Activated CD8-positive, alpha-beta T cell treated with anti-CD3 and anti-CD28 coated beads, Interleukin-2, amount 10 ng/mL, durations not matched to agents 7 days and 5 days (primary cell): ENCODE results near the gene CDK3. TPM values are rescaled to one million over a fixed set of nuclear protein-coding genes. Genes with fewer than 3 reads are reported as not detected.
"Not testable (repeated sequence)": the region's sequence is repeated elsewhere in the genome, so short reads cannot be mapped to it uniquely, and the experiment has no call there.

ENCODE experiments used
- ATAC-seq: fragments of 150-1000 bp; cut with Tn5 transposase; one replicate; pipeline ENCODE4 v1.10.0; 2021; ENCODE audit warnings: moderate library complexity
- CTCF ChIA-PET: fragments of 350-600 bp; sonication (Branson Sonifier 250); formaldehyde crosslinking; loops from one replicate; lab custom pipeline; 2021; ENCODE audit warnings: antibody characterized with exemption; lab: Charles Lee
- POLR2A ChIA-PET: fragments of 350-600 bp; sonication (Branson Sonifier 250); formaldehyde crosslinking; loops from one replicate; lab custom pipeline; 2021; ENCODE audit warnings: antibody characterized with exemption; lab: Charles Lee
- DNase-seq: peaks from one replicate; pipeline ENCODE4 v3.0.0-alpha.2; 2020
- H3K27ac Mint-ChIP-seq: one replicate; pipeline ENCODE4 v1.8.0; 2021; ENCODE audit warnings: mild to moderate bottlenecking, mixed read lengths
- H3K27me3 Mint-ChIP-seq: one replicate; pipeline ENCODE4 v1.8.0; 2021; ENCODE audit warnings: low read depth, mixed read lengths
- H3K36me3 Mint-ChIP-seq: one replicate; pipeline ENCODE4 v1.8.0; 2021; ENCODE audit warnings: low read depth, mixed read lengths
- H3K4me1 Mint-ChIP-seq: one replicate; pipeline ENCODE4 v1.8.0; 2021; ENCODE audit warnings: low read depth, mixed read lengths
- H3K4me3 Mint-ChIP-seq: one replicate; pipeline ENCODE4 v1.8.0; 2021; ENCODE audit warnings: mild to moderate bottlenecking, mixed read lengths
- H3K9me3 Mint-ChIP-seq: one replicate; pipeline ENCODE4 v1.8.0; 2022; ENCODE audit warnings: mixed read lengths; ENCODE audit not compliant: insufficient read depth
- total RNA-seq, 2 experiments: library from RNA; stranded (reverse); gene quantifications; one replicate each; pipeline ENCODE4 v1.2.3, GENCODE V29; 2021

CDK3 gene
- total RNA-seq, 2 experiments from 2014 or later, result 6.4 to 7.3 TPM

DNA sequence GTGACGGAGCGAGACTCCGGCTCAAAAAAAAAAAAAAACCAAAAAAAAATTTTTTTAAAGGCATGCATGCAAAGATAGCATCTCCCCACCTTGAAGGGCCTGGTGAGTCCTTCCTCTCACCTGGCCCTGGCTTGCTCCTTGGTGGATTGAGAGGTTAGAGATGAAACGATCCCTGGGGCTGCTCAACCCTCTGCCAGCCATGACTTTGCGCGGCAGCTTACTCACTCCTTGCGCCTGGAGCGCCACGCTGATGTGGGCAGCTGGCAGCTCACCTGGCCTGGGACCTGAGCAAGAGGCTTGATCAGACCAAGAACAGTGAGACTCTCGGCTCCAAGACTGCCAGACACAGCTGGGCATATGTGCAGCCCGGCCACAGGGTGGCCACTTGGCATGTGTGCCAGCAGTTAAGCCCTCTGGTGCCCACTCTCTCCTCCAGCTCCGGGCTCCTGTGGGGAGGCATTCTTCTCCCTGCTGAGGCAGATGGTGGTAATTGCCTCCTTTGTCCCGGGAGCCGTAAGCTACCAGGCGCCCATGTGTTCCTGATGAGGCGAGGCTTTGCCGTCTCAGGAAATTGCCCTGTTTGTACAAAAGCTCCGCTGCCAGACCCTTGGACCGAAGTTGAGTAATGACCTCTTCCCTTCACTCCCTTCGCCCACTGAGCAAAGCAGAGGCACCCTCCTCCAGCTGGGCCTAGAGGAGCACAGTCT lies 31.6 kb downstream of the CDK3 start:
- Mint-ChIP-seq H3K4me1 (peaks cover 30% of the 10 kb centered on the region), H3K27ac (no peak overlapping the region), H3K4me3 (no peak overlapping the region), H3K9me3 (no peaks in the 10 kb centered on the region), H3K36me3 (peaks cover 7% of the 10 kb centered on the region), H3K27me3 (no peaks in the 10 kb centered on the region)
- CTCF ChIA-PET, result interaction anchor here (0.7 to 3.5 kb wide), 5 partner anchors 17 to 267 kb away, joined by 3 to 36 read pairs (median 3); no protein-coding TSS in a partner anchor
- POLR2A ChIA-PET, result interaction anchor here (1.2 kb wide), 1 partner anchor 40 kb away, joined by 3 read pairs; the partner anchor contains the start of gene SRP68
- ATAC-seq (no peak), DNase-seq (no peak)

DNA sequence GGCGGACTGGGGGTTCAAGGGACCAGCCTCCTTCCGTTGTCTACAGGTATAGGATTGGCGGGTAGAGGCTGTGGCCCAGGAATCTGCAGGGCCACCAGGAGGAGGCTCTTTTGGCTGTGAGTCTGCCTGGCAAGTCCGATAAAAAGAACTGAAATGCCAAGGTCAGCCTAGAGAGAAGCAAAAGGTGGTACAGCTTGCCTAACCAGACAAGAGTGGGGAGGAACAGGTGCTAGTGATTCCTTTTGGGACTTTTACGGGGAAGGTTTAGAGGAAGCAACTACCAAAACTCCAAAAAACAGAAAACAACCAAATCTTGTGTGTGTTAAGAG lies 32.1 kb downstream of the CDK3 start:
- POLR2A ChIA-PET, result interaction anchor here (1.2 kb wide), 1 partner anchor 40 kb away, joined by 3 read pairs; the partner anchor contains the start of gene SRP68
- no peak for DNase-seq

DNA sequence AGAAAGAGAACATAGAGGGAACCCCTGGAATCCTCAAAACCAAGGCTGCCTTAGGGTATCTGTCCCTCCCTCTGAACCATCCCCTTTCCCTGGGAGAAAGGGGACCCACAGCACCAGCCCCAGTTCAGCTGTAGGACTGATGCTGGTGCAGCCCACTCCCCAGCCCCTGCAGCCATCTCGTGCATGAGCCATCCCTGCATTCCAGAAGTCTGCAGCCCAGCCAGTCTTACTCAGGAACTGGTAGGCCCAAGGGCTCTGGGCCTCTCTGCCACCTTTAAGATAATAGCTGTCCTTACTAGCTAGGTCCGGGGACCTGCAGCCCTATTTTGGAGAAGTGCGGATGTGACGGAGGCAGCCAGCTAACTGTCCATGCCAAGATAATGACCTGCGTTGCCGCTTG lies 32.5 kb downstream of the CDK3 start:
- ChIA-PET POLR2A (interaction anchor here (0.6 to 1.2 kb wide), 2 partner anchors 39 to 258 kb away, joined by 3 read pairs; partner anchors contain the start of gene SRP68), CTCF (interaction anchor here (3.0 kb wide), 1 partner anchor 19 kb away, joined by 19 read pairs; no protein-coding TSS in a partner anchor)
- Mint-ChIP-seq H3K4me3 (no peak overlapping the region), H3K27me3 (no peaks in the 10 kb centered on the region), H3K27ac (no peak overlapping the region), H3K9me3 (no peaks in the 10 kb centered on the region), H3K36me3 (peaks cover 9% of the 10 kb centered on the region), H3K4me1 (peaks cover 35% of the 10 kb centered on the region)
- no peak for DNase-seq
- ATAC-seq, result no peak

More for the DNA sequence above, 32.1 kb downstream of the CDK3 start:
- ATAC-seq, result no peak
- H3K9me3 Mint-ChIP-seq, result no peaks in the 10 kb centered on the region
- peaks cover 32% of the 10 kb centered on the region for H3K4me1 Mint-ChIP-seq
- H3K27me3 Mint-ChIP-seq, result no peaks in the 10 kb centered on the region
- H3K4me3 Mint-ChIP-seq, result no peak overlapping the region
- H3K36me3 Mint-ChIP-seq, result peaks cover 7% of the 10 kb centered on the region
- no peak overlapping the region for H3K27ac Mint-ChIP-seq
- CTCF ChIA-PET, result interaction anchor here (0.7 to 3.0 kb wide), 4 partner anchors 18 to 266 kb away, joined by 3 to 19 read pairs (median 3); no protein-coding TSS in a partner anchor

DNA sequence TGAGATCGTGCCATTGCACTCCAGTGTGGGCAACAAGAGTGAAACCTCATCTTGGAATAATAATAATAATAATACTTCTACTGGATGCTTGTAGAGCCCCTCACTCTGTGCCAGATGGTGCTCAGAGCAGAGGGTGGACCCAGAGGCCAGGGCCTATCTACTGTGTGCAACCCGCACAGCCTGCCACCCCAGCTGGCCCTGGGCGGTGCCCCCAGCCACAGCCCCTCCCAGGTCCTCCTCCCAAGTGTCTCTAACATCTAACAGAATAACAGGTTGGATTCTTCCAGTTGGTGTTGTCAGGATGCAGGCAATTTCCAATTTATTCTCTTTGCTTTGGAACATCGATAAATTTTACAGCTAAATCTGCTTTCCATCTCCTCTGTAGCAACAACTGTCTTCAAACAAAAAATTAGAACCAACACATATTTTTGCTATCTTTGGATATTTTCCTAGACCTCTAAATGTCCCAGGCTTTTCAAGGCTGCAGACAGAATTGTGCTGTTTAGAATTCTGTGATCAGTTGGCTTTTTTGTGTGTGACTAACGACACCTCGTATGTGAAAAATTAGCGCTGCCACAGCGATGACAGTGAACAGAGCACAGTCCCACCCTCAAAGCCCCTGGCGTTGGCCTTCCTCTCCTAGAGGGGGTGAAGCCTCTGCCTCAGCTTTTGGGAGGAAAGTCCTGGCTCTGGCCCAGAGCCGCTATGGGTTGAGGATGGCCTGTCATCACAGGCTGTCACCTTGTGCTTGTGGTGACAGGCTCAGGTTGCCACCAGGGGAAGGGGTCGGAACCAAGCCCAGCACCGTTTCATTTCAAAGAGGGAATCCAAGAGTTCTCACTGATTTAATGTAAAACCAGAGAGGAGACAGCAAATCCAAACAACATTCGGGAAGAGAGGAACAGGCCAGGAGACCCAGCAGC lies 34.0 kb downstream of the CDK3 start:
- DNase-seq (no peak), ATAC-seq (no peak)
- no peak overlapping the region for H3K27ac Mint-ChIP-seq
- ChIA-PET POLR2A (no interaction called here), CTCF (interaction anchor here (0.9 to 3.0 kb wide), 5 partner anchors 20 to 34 kb away, joined by 3 to 19 read pairs (median 4); partner anchors contain the start of gene CDK3)
- H3K36me3 Mint-ChIP-seq, result peaks cover 25% of the 10 kb centered on the region
- no peaks in the 10 kb centered on the region for H3K9me3 Mint-ChIP-seq
- peaks cover 22% of the 10 kb centered on the region for H3K4me1 Mint-ChIP-seq
- H3K27me3 Mint-ChIP-seq, result no peaks in the 10 kb centered on the region
- H3K4me3 Mint-ChIP-seq, result no peak overlapping the region

DNA sequence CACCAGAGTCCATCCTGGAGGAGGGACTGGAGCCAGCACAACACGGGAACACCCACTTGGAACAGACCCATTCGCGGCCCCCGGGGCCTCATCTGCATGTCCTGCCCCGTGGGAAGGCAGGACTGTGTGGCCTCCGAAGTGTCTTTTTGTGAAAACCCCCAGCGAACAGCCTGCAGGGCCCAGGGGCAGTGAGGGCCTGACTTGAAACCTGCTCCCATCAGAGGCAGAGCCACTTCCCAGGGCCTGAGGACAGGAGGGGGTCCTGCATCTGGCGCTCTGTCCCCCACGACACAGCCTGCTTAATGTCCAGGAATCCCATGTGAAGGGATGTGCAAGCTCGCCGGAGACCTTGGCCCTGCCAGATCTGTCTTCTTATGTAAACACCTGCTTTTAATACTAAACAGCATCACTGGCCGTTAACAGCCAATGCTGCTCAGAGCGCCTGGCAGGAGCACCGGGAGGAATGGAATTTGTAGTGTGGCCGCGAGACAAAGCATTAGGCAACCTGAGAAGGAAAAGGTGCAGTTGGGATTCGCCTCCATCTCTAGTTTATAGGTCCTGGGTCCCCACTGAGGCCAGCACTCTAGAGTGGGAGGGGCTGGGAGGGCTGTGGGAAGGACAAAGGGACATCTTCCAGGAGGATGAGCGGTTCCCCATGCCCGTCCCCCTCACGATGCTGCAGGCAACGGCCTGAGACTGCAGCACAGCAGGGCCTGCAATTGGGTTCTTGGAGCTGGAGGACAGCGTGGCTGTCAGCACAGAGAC lies 36.0 kb downstream of the CDK3 start:
- peaks cover 17% of the 10 kb centered on the region for H3K4me1 Mint-ChIP-seq
- no peaks in the 10 kb centered on the region for H3K9me3 Mint-ChIP-seq
- peaks cover 37% of the 10 kb centered on the region for H3K36me3 Mint-ChIP-seq
- POLR2A ChIA-PET, result no interaction called here
- no peak for ATAC-seq
- DNase-seq, result no peak
- CTCF ChIA-PET, result interaction anchor here (1.3 to 1.5 kb wide), 2 partner anchors 23 to 32 kb away, joined by 6 to 9 read pairs; no protein-coding TSS in a partner anchor
- no peaks in the 10 kb centered on the region for H3K27me3 Mint-ChIP-seq
- H3K27ac Mint-ChIP-seq, result no peak overlapping the region
- no peak overlapping the region for H3K4me3 Mint-ChIP-seq

DNA sequence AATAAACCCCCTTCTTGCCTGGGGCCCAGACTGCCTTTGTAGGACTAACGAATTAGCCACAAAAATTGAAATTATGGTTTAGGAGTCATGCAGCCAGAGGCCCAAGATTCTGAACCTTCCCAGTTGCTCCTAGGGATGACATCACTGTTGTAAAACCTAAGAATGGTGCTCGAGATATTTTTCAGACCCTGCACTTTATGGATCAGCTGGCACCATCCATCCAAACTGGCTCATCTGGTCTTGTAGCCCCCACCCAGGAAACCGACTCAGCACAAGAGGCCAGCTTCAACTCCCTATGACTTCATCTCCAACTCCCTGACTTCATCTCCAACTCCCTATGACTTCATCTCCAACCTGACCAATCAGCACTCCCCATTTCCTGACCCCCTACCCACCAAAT lies 37.4 kb downstream of the CDK3 start:
- Mint-ChIP-seq H3K4me1 (peaks cover 15% of the 10 kb centered on the region), H3K9me3 (no peaks in the 10 kb centered on the region), H3K27me3 (no peaks in the 10 kb centered on the region), H3K4me3 (no peak overlapping the region), H3K36me3 (peaks cover 39% of the 10 kb centered on the region), H3K27ac (peak overlapping the region; percentile 13)
- DNase-seq (no peak), ATAC-seq (no peak)
- CTCF ChIA-PET, result interaction anchor here (1.0 kb wide), 1 partner anchor 9 kb away, joined by 4 read pairs; no protein-coding TSS in a partner anchor
- POLR2A ChIA-PET, result interaction anchor here (1.5 kb wide), 1 partner anchor 8 kb away, joined by 4 read pairs; no protein-coding TSS in a partner anchor

DNA sequence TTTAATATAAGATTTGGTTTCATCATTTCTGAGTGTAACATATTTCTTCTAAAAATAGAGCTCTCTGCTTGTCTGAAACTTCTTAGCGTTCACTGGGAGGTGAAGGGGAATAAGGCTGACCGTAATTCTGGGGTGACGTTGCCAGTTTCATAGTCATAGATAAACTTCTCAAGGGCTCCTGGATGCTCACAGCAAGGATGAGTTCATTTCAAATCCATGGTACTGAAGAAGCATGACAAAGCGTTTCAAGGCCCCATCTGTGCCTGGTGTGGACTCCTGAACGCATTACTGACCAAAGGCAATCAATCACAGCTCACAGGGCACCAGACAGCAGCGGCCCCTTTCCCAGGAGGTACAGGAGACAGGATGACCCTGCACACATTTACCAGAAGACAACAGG lies 38.5 kb downstream of the CDK3 start:
- ChIA-PET POLR2A (interaction anchor here (0.6 kb wide), 1 partner anchor 11 kb away, joined by 4 read pairs; no protein-coding TSS in a partner anchor), CTCF (interaction anchor here (1.4 kb wide), 1 partner anchor 25 kb away, joined by 5 read pairs; no protein-coding TSS in a partner anchor)
- Mint-ChIP-seq H3K4me1 (peaks cover 15% of the 10 kb centered on the region), H3K4me3 (no peak overlapping the region), H3K36me3 (peaks cover 50% of the 10 kb centered on the region), H3K9me3 (no peaks in the 10 kb centered on the region), H3K27ac (peak overlapping the region; percentile 36), H3K27me3 (no peaks in the 10 kb centered on the region)
- ATAC-seq (no peak), DNase-seq (no peak)

DNA sequence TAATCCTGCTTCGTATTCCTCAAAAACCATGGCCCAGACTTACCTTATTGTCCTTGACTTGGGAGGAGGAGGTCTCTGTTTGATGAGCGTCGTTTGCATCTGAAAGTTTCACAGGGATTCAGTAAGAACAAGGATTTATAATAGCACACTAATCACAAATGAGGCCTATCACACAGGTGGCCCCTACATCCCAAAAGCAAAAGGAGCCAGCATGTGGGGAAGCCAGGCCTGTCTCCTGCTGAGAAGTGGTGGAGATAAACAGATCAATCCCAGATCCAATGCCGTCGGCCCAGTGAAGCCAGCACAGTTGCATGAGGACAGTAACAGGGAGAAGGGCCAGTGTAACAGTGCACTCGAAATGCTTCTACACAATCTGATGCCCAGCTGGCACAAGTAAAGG lies 39.7 kb downstream of the CDK3 start:
- no peak for DNase-seq
- no peak overlapping the region for H3K27ac Mint-ChIP-seq
- CTCF ChIA-PET, result no interaction called here
- ATAC-seq, result no peak
- H3K9me3 Mint-ChIP-seq, result no peaks in the 10 kb centered on the region
- peaks cover 60% of the 10 kb centered on the region for H3K36me3 Mint-ChIP-seq
- peaks cover 13% of the 10 kb centered on the region for H3K4me1 Mint-ChIP-seq
- no peaks in the 10 kb centered on the region for H3K27me3 Mint-ChIP-seq
- POLR2A ChIA-PET, result interaction anchor here (1.7 kb wide), 1 partner anchor 11 kb away, joined by 7 read pairs; no protein-coding TSS in a partner anchor
- H3K4me3 Mint-ChIP-seq, result no peak overlapping the region

DNA sequence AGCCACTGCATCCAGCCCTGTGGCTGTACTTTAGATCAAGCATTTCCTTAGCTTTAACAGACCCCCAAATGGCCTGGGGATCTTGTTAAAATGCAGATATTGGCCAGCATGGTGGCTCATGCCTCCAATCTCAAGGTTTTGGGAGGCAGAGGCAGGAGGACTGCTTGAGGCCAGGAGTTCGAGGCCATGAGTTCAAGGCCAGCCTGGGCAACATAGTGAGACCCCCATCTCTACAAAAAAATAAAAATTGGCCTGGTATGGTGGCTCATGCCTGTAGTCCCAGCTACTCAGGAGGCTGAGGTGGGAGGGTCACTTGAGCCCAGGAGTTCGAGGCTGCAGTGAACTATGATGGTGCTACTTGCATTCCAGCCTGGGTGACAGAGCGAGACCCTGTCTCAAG lies 42.2 kb downstream of the CDK3 start:
- CTCF ChIA-PET, result interaction anchor here (0.7 kb wide), 1 partner anchor 41 kb away, joined by 3 read pairs; no protein-coding TSS in a partner anchor
- POLR2A ChIA-PET, H3K27ac Mint-ChIP-seq: not testable (repeated sequence)

DNA sequence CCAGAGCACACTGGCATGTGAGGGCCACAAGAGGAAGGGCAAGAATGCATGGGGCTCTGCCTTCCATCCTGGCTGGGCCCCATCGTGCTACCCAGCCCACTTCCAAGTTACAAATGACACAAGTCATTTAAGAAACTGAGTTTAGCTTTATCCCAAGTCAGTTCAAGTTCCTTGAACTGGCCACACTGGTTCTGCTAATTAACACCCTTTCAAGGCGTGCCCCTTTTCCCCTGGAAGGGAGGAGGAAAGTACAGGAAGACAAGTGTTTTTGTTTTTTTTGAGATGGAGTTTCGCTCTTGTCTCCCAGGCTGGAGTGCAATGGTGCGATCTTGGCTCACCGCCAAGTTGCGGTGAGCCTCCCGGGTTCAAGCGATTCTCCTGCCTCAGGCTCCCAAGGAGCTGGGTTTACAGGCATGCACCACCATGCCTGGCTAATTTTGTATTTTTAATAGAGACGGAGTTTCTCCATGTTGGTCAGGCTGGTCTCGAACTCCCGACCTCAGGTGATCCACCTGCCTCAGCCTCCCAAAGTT lies 43.9 kb downstream of the CDK3 start:
- peaks cover 68% of the 10 kb centered on the region for H3K36me3 Mint-ChIP-seq
- H3K4me1 Mint-ChIP-seq, POLR2A ChIA-PET, H3K4me3 Mint-ChIP-seq, H3K9me3 Mint-ChIP-seq, H3K27me3 Mint-ChIP-seq, H3K27ac Mint-ChIP-seq, ATAC-seq, DNase-seq: not testable (repeated sequence)
- CTCF ChIA-PET, result interaction anchor here (3.4 kb wide), 1 partner anchor 30 kb away, joined by 11 read pairs; no protein-coding TSS in a partner anchor

More for the DNA sequence above, 42.2 kb downstream of the CDK3 start:
- not testable (repeated sequence) for H3K9me3 Mint-ChIP-seq, DNase-seq, H3K4me1 Mint-ChIP-seq, H3K4me3 Mint-ChIP-seq, H3K27me3 Mint-ChIP-seq, ATAC-seq
- H3K36me3 Mint-ChIP-seq, result peaks cover 69% of the 10 kb centered on the region
